ENCODE results near the gene PPP1R26. TPM values are rescaled to one million over a fixed set of nuclear protein-coding genes. Genes with fewer than 3 reads are reported as not detected.

PPP1R26 gene
- total and polyA plus RNA-seq, 2 experiments from 2014 or later, result 25.9 to 62.2 TPM

DNA sequence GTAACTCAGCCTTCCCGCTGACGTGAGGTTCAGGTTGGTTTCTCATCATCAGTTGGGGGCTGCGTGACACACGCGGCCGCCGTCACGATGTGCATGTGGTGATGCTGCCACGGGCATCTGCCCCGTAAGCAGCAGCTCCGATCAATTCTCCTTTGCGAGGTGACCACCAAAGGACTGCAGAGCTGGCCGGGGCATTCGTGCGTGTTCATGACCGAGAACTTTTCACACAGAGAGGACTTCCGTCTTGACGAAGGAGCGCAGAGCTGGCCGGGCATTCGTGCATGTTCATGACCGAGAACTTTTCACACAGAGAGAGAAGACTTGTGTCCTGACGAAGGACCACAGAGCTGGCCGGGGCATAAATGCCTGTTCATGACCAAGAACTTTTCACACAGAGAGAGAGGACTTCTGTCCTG lies 37.8 kb downstream of the PPP1R26 start:
- no peak for DNase-seq (ENCODE audit: low read depth in 1 of 2, low spot score in 1 of 2)
- Histone ChIP-seq H3K27ac (no peak overlapping the region), H3K9me3 (ENCODE audit: low read depth) (no peaks in the 10 kb centered on the region), H3K36me3 (no peaks in the 10 kb centered on the region), H3K27me3 (no peaks in the 10 kb centered on the region), H3K4me3 (no peak overlapping the region), H3K4me1 (ENCODE audit: low read depth) (no peaks in the 10 kb centered on the region)
- TF ChIP-seq, protein P1, sequence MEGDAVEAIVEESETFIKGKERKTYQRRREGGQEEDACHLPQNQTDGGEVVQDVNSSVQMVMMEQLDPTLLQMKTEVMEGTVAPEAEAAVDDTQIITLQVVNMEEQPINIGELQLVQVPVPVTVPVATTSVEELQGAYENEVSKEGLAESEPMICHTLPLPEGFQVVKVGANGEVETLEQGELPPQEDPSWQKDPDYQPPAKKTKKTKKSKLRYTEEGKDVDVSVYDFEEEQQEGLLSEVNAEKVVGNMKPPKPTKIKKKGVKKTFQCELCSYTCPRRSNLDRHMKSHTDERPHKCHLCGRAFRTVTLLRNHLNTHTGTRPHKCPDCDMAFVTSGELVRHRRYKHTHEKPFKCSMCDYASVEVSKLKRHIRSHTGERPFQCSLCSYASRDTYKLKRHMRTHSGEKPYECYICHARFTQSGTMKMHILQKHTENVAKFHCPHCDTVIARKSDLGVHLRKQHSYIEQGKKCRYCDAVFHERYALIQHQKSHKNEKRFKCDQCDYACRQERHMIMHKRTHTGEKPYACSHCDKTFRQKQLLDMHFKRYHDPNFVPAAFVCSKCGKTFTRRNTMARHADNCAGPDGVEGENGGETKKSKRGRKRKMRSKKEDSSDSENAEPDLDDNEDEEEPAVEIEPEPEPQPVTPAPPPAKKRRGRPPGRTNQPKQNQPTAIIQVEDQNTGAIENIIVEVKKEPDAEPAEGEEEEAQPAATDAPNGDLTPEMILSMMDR (IDR thresholded peaks at IDR 0.05; ENCODE audit: low read depth, low read length), result no peak

DNA sequence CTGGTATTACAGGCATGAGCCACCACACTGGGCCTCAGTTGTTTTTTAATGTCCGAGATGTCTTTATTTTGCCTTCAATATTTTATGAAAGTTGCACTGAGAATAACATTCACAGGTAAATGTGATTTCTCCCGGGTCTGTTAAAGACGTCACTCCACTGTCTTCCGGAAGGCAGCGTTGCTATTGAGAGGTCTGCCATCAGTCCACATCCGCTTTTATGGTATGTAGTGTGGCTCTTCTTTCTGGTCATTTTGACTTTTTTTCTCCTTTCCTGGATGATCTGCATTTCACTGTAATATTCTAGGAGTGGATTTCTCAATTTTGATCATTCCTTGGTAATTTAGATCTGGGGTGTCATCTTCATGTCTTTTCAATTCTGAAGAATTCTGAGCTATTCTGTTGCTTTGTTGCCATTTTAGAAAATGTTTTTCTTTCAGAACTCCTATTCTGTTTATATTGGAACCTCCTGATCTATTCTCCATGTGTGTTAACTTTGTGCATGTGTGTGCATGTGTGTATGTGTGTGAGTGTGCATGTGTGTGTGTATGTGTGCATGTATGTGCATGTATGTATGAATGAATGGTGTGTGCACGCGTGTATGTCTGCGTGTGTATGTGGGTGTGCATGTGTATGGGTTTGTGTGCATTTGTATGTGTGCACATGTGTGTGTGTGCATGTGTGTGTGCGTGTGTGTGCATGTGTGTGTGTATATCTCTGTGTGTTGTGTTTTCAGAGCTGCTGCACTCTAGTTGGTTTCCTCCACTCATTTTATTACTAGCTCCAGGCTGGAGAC lies 39.8 kb downstream of the PPP1R26 start:
- H3K4me3 ChIP-seq, result no peak overlapping the region
- H3K27me3 ChIP-seq, result no peaks in the 10 kb centered on the region
- no peak for DNase-seq (ENCODE audit: low read depth in 1 of 2, low spot score in 1 of 2)
- TF ChIP-seq, protein P1 (IDR thresholded peaks at IDR 0.05; ENCODE audit: low read depth, low read length), result no peak
- no peaks in the 10 kb centered on the region for H3K9me3 ChIP-seq (ENCODE audit: low read depth)
- no peaks in the 10 kb centered on the region for H3K4me1 ChIP-seq (ENCODE audit: low read depth)
- no peak overlapping the region for H3K27ac ChIP-seq
- H3K36me3 ChIP-seq, result no peaks in the 10 kb centered on the region

DNA sequence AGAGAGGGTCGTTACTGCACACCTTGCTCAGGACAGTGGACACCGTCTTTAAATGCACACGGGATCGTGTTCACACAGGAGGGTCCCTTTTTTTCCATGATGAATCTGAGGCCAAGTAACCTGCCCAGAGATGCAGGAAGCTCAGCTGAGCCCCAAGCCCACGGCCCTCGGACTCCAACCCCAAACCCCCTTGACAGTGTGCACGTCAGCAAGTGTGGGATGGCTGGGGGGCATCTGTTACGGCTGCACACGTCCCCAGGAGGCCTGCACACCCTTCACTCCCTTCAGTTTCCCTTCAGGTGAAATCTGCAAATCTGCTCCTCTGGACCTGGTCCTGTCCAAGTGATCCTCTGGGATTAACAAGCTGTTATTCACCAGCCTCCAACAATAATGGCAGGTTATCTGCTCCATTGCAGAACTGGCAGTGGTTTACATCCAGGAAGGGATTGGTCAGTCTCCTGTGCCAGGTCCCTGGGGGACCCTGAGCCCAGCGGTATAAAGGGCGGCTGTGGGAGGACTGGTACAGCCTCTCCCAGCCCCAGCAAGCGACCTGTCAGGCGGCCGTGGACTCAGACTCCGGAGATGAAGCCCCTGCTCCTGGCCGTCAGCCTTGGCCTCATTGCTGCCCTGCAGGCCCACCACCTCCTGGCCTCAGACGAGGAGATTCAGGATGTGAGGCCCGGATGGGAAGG lies 41.5 kb downstream of the PPP1R26 start, which contains the start of gene LCN1:
LCN1 (plus strand) TSS at position 525 of the 692 bp plus-strand sequence; CDS start at position 583, 58 bp downstream.
- TF ChIP-seq, protein P1 (IDR thresholded peaks at IDR 0.05; ENCODE audit: low read depth, low read length), result no peak
- DNase-seq (ENCODE audit: low read depth in 1 of 2, low spot score in 1 of 2), result no peak
- no peaks in the 10 kb centered on the region for H3K9me3 ChIP-seq (ENCODE audit: low read depth)
- H3K4me1 ChIP-seq (ENCODE audit: low read depth), result no peaks in the 10 kb centered on the region
- H3K27me3 ChIP-seq, result no peaks in the 10 kb centered on the region
- no peaks in the 10 kb centered on the region for H3K36me3 ChIP-seq
- no peak within 1 kb of the TSS for H3K27ac ChIP-seq
- H3K4me3 ChIP-seq, result no peak within 1 kb of the TSS

DNA sequence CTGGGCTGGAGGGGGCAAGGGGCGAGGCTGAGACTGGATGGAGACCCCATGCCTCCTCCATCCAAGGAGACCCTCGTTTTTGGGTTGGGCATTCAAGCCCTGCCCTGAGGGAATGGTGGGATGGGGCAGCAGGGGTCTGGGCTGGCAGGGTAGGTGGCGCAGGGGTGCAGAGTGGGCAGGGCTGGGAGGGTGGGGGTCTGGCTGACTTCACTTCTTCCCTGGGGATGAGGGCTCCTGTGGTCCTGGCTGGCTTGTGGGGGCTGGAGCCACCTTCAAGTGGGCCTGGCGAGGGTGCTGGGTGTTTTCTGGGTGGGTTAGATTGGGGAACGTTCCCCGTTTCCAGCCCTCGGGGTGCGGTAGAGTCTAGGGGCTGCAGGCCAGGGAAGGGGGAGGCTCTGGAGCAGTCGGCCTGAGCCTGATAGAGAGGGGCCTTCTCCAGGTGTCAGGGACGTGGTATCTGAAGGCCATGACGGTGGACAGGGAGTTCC lies 42.1 kb downstream of the PPP1R26 start:
- Histone ChIP-seq H3K36me3 (no peaks in the 10 kb centered on the region), H3K27ac (no peak overlapping the region), H3K4me1 (ENCODE audit: low read depth) (no peaks in the 10 kb centered on the region), H3K27me3 (no peaks in the 10 kb centered on the region), H3K4me3 (no peak overlapping the region), H3K9me3 (ENCODE audit: low read depth) (no peaks in the 10 kb centered on the region)
- TF ChIP-seq, protein P1 (IDR thresholded peaks at IDR 0.05; ENCODE audit: low read depth, low read length), result no peak
- DNase-seq (ENCODE audit: low read depth in 1 of 2, low spot score in 1 of 2), result no peak

DNA sequence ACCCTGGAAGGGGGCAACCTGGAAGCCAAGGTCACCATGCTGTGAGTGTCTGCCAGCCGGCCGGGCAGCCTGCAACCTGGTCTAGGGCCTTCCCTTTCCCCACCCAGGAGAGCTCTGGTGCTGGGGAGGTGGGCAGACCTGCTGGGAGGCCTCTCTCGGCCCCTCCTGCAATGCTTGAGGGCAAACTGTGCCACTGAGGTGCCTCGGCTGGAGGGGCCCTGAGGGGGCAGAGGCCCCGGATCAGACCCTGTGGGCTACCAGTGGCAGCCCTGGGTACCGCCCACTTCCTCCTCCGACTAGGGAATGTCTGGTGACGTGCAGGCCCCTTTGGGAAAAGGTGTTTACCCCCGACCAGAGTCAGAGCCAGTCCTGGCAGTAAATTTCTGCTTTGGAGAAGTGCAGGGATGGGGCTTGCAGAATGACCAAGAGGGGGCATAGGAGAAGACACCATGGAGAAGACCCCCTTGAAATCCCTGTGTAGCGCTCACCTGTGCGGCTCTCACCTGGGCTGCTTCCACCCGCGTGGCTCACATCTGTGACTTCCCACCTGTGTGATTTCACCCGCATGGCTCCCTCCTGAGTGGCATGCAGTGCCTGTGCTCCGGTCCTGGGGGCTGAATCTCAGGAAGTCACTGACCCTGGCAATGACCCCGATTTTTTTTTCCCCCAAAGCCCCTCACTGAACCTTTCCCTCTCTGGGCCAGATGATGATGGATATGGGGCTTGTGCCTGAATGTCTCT lies 42.7 kb downstream of the PPP1R26 start:
- no peak for DNase-seq (ENCODE audit: low read depth in 1 of 2, low spot score in 1 of 2)
- Histone ChIP-seq H3K4me1 (ENCODE audit: low read depth) (no peaks in the 10 kb centered on the region), H3K9me3 (ENCODE audit: low read depth) (no peaks in the 10 kb centered on the region), H3K4me3 (no peak overlapping the region), H3K36me3 (no peaks in the 10 kb centered on the region), H3K27ac (no peak overlapping the region), H3K27me3 (no peaks in the 10 kb centered on the region)
- TF ChIP-seq, protein P1 (IDR thresholded peaks at IDR 0.05; ENCODE audit: low read depth, low read length), result no peak

Data from cardiac muscle cell (in vitro differentiated cells and primary cell).